Mesenchymal stem cell (in vitro differentiated cells and primary cell): ENCODE data around the gene NFKB1.
A peak's percentile ranks its signal among the peaks of the same experiment; 100 is the strongest.

Source experiments
- DNase-seq: peaks from one replicate; pipeline ENCODE4 v3.0.0-alpha.2; 2013
- H2AFZ ChIP-seq: one replicate; pipeline ENCODE4 v1.6.1; 2013; ENCODE audit warnings: low read depth, mild to moderate bottlenecking, control low read depth, inconsistent platforms, low read length, moderate library complexity
- H2AK5ac ChIP-seq: 2 replicates; pipeline ENCODE4 v1.6.1; 2013; ENCODE audit warnings: low read length, moderate library complexity, mild to moderate bottlenecking, inconsistent platforms; ENCODE audit not compliant: severe bottlenecking
- H2BK120ac ChIP-seq: one replicate; pipeline ENCODE4 v1.6.1; 2013; ENCODE audit warnings: low read depth, mild to moderate bottlenecking, inconsistent platforms, low read length, moderate library complexity
- H2BK12ac ChIP-seq, 2 experiments: one replicate each; pipeline ENCODE4 v1.6.1; 2013; ENCODE audit warnings: inconsistent platforms in 2 of 2, low read length in 2 of 2, mild to moderate bottlenecking in 2 of 2, moderate library complexity in 2 of 2, control low read depth in 1 of 2
- H2BK15ac ChIP-seq: one replicate; pipeline ENCODE4 v1.6.1; 2013; ENCODE audit warnings: mild to moderate bottlenecking, low read depth, inconsistent platforms; ENCODE audit not compliant: poor library complexity, severe bottlenecking
- H2BK5ac ChIP-seq: 2 replicates; pipeline ENCODE4 v1.6.1; 2013; ENCODE audit warnings: low read depth, mild to moderate bottlenecking, low read length, control low read depth, inconsistent platforms; ENCODE audit not compliant: poor library complexity, severe bottlenecking
- H3K14ac ChIP-seq, 2 experiments: one replicate each; pipeline ENCODE4 v1.6.1; 2013; ENCODE audit warnings: inconsistent platforms in 2 of 2, low read length in 2 of 2, control low read depth in 1 of 2, mild to moderate bottlenecking in 1 of 2, moderate library complexity in 1 of 2
- H3K18ac ChIP-seq, 2 experiments: one replicate each; pipeline ENCODE4 v1.6.1; 2013; ENCODE audit warnings: inconsistent platforms in 2 of 2, low read length in 2 of 2, control low read depth in 1 of 2, low read depth in 1 of 2, mild to moderate bottlenecking in 1 of 2
- H3K23ac ChIP-seq, 2 experiments: one replicate each; pipeline ENCODE4 v1.6.1; 2013; ENCODE audit warnings: inconsistent platforms in 2 of 2, low read length in 2 of 2, mild to moderate bottlenecking in 2 of 2, moderate library complexity in 2 of 2, control low read depth in 1 of 2
- H3K27ac ChIP-seq: 2 replicates; pipeline ENCODE4 v1.5.1; 2013; ENCODE audit warnings: mild to moderate bottlenecking, moderate library complexity, low read length, control low read depth, inconsistent platforms; ENCODE audit not compliant: poor library complexity, severe bottlenecking
- H3K27me3 ChIP-seq, 2 experiments: 2 replicates each; pipeline versions ENCODE4 v1.6.1 to v1.7.0; 2013; ENCODE audit warnings: low read length in 2 of 2, mild to moderate bottlenecking in 2 of 2, moderate library complexity in 2 of 2, control low read depth in 1 of 2, inconsistent platforms in 1 of 2; ENCODE audit not compliant: control insufficient read depth in 1 of 2, insufficient read depth in 1 of 2
- H3K36me3 ChIP-seq, 2 experiments: 2 replicates each; pipeline versions ENCODE4 v1.6.1 to v1.7.0; 2013; ENCODE audit warnings: low read length in 2 of 2, control low read depth in 1 of 2, inconsistent platforms in 1 of 2, low read depth in 1 of 2, mild to moderate bottlenecking in 1 of 2; ENCODE audit not compliant: insufficient read depth in 2 of 2, control insufficient read depth in 1 of 2
- H3K4ac ChIP-seq, 2 experiments: one replicate each; pipeline ENCODE4 v1.6.1; 2013; ENCODE audit warnings: inconsistent platforms in 2 of 2, low read length in 2 of 2, mild to moderate bottlenecking in 2 of 2, moderate library complexity in 2 of 2, control low read depth in 1 of 2, low read depth in 1 of 2
- H3K4me1 ChIP-seq: 2 replicates; pipeline ENCODE4 v1.6.1; 2013; ENCODE audit warnings: low read depth, low read length, control low read depth; ENCODE audit not compliant: control insufficient read depth, insufficient read depth
- H3K4me2 ChIP-seq: 2 replicates; pipeline ENCODE4 v1.6.1; 2013; ENCODE audit warnings: low read length, mild to moderate bottlenecking, inconsistent platforms; ENCODE audit not compliant: poor library complexity, severe bottlenecking
- H3K4me3 ChIP-seq, 2 experiments: 2 replicates each; pipeline versions ENCODE4 v1.5.1 to v1.7.0; 2013; ENCODE audit warnings: low read length in 2 of 2, mild to moderate bottlenecking in 2 of 2, control low read depth in 1 of 2, low read depth in 1 of 2; ENCODE audit not compliant: insufficient read depth in 1 of 2
- H3K79me1 ChIP-seq: replicated peaks from 2 replicates; pipeline ENCODE4 v1.6.1; 2013; ENCODE audit warnings: mild to moderate bottlenecking, control low read depth, low read length, inconsistent platforms; ENCODE audit not compliant: poor library complexity, severe bottlenecking
- H3K9ac ChIP-seq: 2 replicates; pipeline ENCODE4 v1.7.0; 2013; ENCODE audit warnings: mild to moderate bottlenecking, low read length, moderate library complexity
- H3K9me3 ChIP-seq: 2 replicates; pipeline ENCODE4 v1.7.0; 2013; ENCODE audit warnings: mild to moderate bottlenecking, low read length; ENCODE audit not compliant: control insufficient read depth
- H4K8ac ChIP-seq: one replicate; pipeline ENCODE4 v1.6.1; 2013; ENCODE audit warnings: inconsistent platforms, mild to moderate bottlenecking, low read length, moderate library complexity
- H4K91ac ChIP-seq: one replicate; pipeline ENCODE4 v1.6.1; 2013; ENCODE audit warnings: mild to moderate bottlenecking, low read length, inconsistent platforms
- WGBS: methylation state at CpG from one replicate; pipeline ENCODE4 v1.1.7; 2013; ENCODE audit warnings: mixed read lengths; 5-methylcytosine and 5-hydroxymethylcytosine counted together

Gene NFKB1

GRCh38 chr4:102543030-102543928 lies 42.1 kb downstream of the NFKB1 start:
- Histone ChIP-seq H3K4ac (no peak overlapping the region), H3K14ac (no peak overlapping the region), H4K8ac (no peak overlapping the region), H3K23ac (no peak overlapping the region), H2BK12ac (no peak overlapping the region), H3K18ac (no peak overlapping the region), H3K4me3 (no peak overlapping the region), H3K36me3 (peaks cover 9 to 38% of the 10 kb centered on the region in 2 experiments), H3K4me1 (no peaks in the 10 kb centered on the region), H2BK5ac (no peak overlapping the region), H3K27ac (no peak overlapping the region), H2BK120ac (no peak overlapping the region), H2BK15ac (no peak overlapping the region), H4K91ac (no peak overlapping the region), H3K4me2 (no peak overlapping the region), H2AK5ac (no peak overlapping the region), H2AFZ (no peak overlapping the region), H3K9me3 (no peaks in the 10 kb centered on the region), H3K79me1 (peaks cover 29% of the 10 kb centered on the region), H3K9ac (no peak overlapping the region), H3K27me3 (no peaks in the 10 kb centered on the region)
- no peak for DNase-seq
- WGBS: 93% methylated on average over 8 of the region's 12 CpGs

GRCh38 chr4:102546635-102547034 lies 45.5 kb downstream of the NFKB1 start:
- no peak overlapping the region for H3K9ac ChIP-seq
- H2BK12ac ChIP-seq: no peak overlapping the region
- no peaks in the 10 kb centered on the region for H3K9me3 ChIP-seq
- H3K23ac ChIP-seq: no peak overlapping the region
- H4K91ac ChIP-seq: no peak overlapping the region
- H3K4ac ChIP-seq: no peak overlapping the region
- H2AK5ac ChIP-seq: no peak overlapping the region
- no peak overlapping the region for H4K8ac ChIP-seq
- no peak overlapping the region for H3K27ac ChIP-seq
- peaks cover 30% of the 10 kb centered on the region for H3K79me1 ChIP-seq
- no peak overlapping the region for H2AFZ ChIP-seq
- H2BK5ac ChIP-seq: no peak overlapping the region
- no peak overlapping the region for H3K18ac ChIP-seq
- no peak overlapping the region for H3K14ac ChIP-seq
- H3K36me3 ChIP-seq: peaks cover 11 to 38% of the 10 kb centered on the region in 2 experiments
- H3K4me1 ChIP-seq: no peaks in the 10 kb centered on the region
- no peak overlapping the region for H3K4me3 ChIP-seq
- H2BK120ac ChIP-seq: no peak overlapping the region
- no peak overlapping the region for H2BK15ac ChIP-seq
- no peaks in the 10 kb centered on the region for H3K27me3 ChIP-seq
- no peak overlapping the region for H3K4me2 ChIP-seq
- no peak for DNase-seq

- peak overlapping the region; percentile 49 for H4K8ac ChIP-seq
- 97% methylated on average over 2 of the region's 2 CpGs for WGBS
- no peaks in the 10 kb centered on the region for H3K9me3 ChIP-seq
- no peak overlapping the region for H2BK15ac ChIP-seq
- no peak overlapping the region for H3K18ac ChIP-seq
- H2BK5ac ChIP-seq: no peak overlapping the region
- H4K91ac ChIP-seq: no peak overlapping the region
- no peak overlapping the region for H2AFZ ChIP-seq
- no peak for DNase-seq
- peaks cover 9 to 37% of the 10 kb centered on the region in 2 experiments for H3K36me3 ChIP-seq
- H3K4me3 ChIP-seq: no peak overlapping the region
- no peak overlapping the region for H3K4ac ChIP-seq
- H3K4me1 ChIP-seq: no peaks in the 10 kb centered on the region
- H3K79me1 ChIP-seq: peaks cover 26% of the 10 kb centered on the region
- no peak overlapping the region for H2AK5ac ChIP-seq
- H3K4me2 ChIP-seq: no peak overlapping the region
- H3K9ac ChIP-seq: no peak overlapping the region
- H3K23ac ChIP-seq: no peak overlapping the region
- no peak overlapping the region for H3K27ac ChIP-seq
- H2BK12ac ChIP-seq: no peak overlapping the region
- no peak overlapping the region for H3K14ac ChIP-seq
- H3K27me3 ChIP-seq: no peaks in the 10 kb centered on the region
- no peak overlapping the region for H2BK120ac ChIP-seq
Observed at GRCh38 chr4:102547973-102548372, 46.8 kb downstream of the NFKB1 start.

GRCh38 chr4:102551958-102552565 lies 50.9 kb downstream of the NFKB1 start:
- Histone ChIP-seq H3K27ac (no peak overlapping the region), H3K9me3 (no peaks in the 10 kb centered on the region), H2BK5ac (no peak overlapping the region), H3K27me3 (no peaks in the 10 kb centered on the region), H3K18ac (no peak overlapping the region), H2AFZ (no peak overlapping the region), H3K9ac (no peak overlapping the region), H3K23ac (no peak overlapping the region), H3K4ac (no peak overlapping the region), H3K4me2 (no peak overlapping the region), H2BK120ac (no peak overlapping the region), H4K91ac (no peak overlapping the region), H4K8ac (no peak overlapping the region), H2BK15ac (no peak overlapping the region), H3K14ac (no peak overlapping the region), H3K79me1 (peaks cover 20% of the 10 kb centered on the region), H3K4me3 (no peak overlapping the region), H3K36me3 (peaks cover 6 to 24% of the 10 kb centered on the region in 2 experiments), H2BK12ac (no peak overlapping the region), H2AK5ac (no peak overlapping the region), H3K4me1 (peaks cover 2% of the 10 kb centered on the region)
- DNase-seq: no peak
- WGBS: 91% methylated on average over 4 of the region's 4 CpGs
